ENCODE results near the gene CTSZ.
"Not testable (repeated sequence)": the region's sequence is repeated elsewhere in the genome, so short reads cannot be mapped to it uniquely, and the experiment has no call there.

Gene CTSZ

DNA sequence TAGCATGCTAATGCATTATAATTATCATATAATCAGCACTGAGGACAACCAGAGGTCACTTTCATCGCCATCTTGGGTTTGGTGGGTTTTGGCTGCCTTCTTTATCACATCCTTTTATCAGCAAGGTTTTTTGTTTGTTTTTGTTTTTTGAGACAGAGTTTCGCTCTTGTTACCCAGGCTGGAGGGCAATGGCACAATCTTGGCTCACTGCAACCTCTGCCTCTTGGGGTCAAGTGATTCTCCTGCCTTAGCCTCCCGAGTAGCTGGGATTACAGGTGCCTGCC is 4.8 kb upstream of the CTSZ start:
- DNase-seq = not testable (repeated sequence)

DNA sequence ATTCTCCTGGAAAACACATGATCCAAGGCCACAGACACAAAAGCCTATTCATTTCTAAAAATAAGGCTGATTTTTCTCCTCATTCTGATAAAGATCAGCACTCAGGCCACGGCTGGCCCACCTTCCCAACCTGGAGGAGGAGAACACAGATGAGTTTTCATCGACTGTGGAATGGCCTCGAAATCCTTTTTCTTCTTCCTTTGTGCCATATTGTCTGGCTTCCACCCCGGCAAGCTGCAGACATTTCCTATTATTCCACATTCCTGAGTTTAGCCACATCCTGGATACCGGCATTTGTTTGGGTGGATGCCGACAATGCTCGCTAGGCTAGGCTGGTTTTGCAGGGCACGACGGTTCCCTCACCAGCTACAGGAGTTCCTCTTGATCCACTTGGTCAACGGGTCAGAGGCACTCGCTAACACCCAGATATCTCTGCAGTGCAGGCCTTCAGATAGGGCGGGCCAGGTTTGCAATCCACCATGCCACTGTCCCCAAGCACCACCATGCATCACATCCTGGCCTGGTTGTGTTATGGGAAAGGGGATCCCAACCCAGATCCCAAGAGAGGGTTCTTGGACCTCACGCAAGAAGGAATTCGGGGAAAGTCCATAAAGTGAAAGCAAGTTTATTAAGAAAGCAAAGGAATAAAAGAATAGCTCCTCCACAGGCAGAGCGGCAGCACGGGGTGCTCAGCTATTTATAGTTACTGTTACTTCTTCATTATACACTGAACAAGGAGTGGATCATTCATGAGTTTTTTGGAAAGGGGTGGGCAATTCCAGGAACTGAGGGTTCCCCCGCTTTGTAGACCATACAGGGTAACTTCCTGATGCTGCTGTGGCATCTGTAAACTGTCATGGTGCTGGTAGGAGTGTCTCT is 4.2 kb upstream of the CTSZ start:
- DNase-seq = peak; percentile 64

DNA sequence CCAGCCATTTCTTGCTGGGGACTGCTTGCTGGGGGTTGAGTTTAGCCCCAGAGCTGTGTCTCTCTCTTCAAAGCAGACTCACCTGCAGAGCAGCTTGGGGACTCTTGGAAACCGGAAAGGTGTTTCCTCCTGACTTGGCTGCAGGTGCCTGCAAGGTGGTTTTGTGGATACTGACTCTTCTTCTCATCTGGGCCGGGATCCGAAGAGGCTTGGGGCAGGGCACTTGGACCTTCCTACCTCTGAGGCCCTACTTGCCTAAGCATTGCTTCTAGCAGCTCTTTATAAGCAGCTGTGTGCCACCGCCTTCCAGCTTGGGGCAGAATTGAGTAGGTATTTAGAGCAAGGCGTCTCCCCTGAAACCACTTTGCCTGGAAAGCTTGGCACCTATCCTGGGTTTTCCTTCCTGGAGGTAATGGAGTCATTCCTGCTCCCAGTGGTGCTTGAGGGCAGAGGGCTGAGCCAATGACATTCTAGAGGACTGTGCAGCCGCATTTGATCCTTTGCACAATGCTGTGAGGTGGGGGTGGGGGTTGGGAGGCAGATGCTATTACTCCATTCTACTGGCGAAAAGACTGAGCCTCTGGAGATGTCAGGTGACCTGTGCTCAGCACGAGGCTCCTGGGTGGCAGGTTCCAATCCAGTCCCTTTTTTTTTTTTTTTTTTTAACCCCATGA is 3.4 kb upstream of the CTSZ start:
- DNase-seq = no peak

DNA sequence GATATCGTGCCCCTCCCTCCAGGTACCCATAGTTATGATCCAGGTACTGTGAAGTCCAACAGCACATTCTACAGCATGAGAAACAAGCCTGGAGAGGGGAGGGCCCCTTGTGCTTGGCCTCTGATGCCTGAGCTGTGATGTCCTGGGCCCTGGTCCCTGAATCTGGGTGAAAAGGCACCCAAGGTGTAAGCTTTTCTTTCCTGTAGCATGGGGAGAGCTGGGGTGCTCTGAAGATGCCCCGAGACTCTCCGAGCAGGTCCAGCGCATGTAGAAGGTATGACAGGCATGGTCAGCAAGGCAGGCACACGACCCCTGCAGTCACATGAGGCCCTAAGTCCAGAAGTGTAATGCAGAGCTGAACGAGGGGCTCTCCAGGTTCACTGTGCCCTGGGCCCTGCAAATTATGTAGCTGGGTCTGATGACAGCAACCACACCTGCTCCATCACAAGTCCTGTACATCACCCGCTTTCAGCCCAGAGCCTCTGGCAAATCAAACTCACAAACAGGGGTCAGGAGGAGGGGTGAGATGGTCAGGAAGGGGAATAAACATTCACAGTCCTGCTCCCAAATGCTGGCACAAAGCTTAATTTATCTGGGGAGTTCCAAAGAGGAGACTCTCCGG is 1.8 kb upstream of the CTSZ start:
- DNase-seq = no peak

DNA sequence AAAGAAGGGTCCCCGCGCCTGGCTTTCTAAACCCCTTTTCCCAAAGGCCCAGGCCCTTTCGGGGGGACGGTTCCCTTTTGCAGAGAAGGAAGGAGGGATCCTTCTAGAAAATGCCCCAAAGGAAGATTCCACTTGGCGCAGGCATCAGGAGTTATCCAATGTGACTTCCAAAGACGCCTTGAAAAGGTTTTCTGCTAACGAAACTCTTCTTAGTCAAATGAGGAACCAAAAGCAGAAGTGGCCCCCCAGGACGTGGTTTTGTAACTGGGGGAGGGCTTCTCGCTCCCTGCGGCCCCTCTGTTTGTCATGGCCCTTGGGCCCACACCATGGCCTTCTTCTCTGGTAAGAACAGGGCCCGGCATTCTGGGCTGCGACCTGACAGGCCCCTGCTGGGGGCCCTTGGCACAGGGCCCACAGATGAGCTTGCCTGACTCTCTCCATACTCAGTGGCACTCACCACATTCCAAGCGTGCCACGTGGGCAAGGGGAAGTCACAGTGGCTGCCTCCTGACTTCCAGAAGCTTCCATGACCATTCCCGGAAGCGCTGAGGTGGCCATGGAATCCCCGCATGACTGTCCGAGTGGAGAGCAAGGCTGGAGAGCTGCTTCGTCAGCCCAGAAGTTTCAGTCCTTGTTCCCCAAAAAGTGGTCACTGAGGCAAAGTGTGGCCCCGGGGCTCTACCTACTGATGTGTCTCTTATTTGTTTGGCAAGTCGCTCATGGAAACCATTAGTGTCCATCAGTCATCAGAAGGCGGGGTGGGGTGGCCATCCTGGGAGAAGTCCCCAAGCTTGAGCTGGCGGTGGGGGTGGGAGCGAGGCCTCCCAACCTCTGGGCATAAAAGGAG is 834 bp upstream of the CTSZ start:
- no peak for DNase-seq

DNA sequence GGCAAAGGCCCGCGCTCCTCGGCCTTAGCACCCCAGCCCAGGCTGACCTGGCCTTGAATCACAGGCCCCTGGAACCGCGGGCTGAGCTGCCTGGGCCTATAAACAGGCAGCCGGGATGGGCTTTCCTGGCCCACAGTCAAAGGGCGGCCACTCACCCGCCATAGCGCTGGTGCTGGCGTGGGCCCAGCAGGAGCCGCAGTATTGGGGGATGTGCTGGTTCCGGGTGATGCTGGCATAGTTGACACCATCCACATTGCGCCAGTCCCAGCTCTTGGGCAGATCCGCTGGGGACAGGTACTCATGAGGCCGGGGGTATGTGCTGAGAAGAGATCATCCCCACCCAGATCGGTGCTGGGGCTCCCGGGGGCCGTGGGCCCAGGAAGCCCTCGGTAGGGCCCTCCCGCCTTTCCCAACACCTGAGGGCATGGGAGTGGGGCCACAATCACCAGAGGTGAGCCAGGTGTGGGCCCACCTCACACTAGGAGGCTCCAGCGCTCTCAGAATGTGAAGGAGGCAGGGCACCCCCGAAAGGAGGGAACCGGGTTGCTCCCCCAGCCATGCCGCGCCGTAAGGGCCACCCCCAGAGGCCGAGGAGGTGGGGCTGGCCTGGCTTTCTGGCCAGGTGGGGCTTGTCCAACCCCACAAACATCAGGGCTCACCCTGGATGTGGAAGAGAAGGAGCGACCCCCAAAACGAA is 739 bp downstream of the CTSZ start:
- DNase-seq = no peak

DNA sequence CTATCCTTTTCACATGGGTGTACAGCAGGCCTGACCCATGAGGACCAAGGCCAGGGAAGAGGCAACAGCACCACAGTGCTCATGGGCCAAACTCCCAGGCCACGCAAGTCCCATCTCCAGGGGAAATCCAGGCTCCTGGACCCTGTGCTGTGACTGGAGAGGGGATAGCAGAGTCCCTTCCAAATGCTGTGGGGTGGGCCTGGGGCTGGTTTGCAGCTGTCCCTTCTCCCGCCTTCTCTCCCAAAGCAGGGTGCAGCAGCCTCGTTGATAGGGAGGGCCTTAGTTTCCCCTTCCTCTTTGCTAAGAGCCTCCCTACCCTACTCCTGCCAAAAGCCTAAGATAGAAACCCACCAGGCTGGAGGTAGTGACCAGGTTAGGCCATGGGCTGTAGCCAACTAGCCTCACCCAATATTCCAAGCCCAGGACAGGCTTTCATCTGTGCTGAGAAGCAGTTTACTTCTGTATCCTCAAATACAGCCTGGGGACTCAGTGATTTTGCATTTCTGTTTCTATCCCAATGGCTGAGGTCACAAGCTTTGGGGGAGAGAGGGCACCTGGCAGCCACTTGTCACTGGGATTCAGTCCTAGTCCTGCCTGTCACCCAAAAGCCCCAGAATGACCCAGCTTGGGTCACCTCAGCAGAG is 1.4 kb downstream of the CTSZ start:
- no peak for DNase-seq

DNA sequence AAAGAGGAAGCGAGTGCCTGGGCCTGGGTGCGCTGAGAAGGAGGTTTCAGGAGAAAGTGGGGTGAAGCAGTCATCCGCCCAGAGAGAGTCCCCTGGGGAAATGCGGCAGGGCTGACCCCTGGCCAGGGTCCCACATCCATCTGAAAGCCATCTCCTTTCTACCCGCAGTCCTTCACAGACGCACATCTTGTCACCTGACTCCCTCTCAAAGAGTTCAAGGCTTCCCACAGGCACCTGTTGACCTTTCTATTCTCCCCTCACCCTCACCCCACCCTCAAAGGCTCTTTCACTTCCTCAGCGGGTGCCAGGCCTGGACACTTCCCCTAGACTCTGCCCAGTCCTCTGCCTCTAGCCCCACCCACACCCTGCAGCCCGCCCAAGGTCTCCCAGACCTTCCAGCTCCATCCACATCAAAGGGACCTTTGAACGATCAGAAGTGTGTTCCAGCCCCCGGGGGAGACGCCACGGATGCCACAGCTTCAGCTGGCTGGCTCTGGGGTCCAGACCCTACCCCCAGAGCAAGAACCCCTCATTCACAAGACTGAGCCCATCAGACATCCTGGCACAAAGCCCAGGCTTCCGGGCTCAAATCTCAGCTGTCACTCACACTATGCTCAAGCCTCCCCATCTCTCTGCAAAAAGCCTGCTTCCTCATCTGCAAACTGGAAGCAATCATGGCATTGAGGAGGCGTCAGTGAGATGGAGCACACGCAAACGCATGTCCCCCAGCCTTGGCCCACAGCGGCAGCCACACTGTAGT is 2.1 kb downstream of the CTSZ start:
- no peak for DNase-seq

DNA sequence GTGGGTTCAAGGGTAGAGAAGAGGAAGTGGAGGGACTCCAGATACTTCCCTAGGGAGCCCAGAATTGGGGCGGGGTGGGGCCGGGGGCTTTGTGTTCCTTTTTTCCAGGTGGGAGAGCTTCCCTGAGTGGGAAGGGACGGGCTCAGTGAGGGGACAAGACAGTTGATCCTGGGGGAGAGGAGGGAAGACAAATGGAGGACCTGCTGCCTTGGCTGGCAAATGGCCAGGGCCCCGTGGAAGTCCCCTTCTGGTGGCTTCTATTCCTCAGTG is 2.6 kb downstream of the CTSZ start:
- no peak for DNase-seq

DNA sequence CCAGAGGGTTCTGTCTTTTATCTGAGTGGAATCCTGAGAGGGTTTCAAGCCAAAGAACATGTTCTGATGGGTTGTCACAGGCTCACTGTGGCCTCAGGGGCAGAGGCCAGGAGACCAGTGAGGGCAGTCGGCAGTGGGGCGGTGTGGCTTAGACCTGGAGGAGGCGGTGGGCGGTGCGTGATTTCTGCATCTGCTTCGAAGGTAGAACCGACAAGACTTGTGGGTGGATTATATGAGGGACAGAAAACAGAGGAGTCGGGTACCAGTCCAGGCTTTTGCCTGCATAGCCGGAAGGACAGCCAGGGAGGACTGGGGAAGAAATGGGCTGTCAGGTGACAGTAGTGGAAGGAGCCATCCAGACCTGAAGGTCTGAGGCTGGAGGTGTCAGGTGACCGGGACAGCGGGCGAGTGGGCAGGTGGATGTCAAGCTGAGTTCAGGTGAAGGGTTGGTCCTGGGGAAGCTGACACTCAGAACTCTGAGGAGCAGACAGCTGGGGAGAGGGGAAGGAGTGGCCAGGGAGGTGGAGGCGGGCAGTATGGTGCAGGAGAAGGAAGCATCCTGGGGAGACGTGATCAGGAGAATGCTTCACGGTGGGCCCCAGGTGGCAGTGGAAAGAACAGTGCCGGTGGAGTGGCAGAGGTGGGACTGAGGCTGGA is 3.1 kb downstream of the CTSZ start:
- no peak for DNase-seq

DNA sequence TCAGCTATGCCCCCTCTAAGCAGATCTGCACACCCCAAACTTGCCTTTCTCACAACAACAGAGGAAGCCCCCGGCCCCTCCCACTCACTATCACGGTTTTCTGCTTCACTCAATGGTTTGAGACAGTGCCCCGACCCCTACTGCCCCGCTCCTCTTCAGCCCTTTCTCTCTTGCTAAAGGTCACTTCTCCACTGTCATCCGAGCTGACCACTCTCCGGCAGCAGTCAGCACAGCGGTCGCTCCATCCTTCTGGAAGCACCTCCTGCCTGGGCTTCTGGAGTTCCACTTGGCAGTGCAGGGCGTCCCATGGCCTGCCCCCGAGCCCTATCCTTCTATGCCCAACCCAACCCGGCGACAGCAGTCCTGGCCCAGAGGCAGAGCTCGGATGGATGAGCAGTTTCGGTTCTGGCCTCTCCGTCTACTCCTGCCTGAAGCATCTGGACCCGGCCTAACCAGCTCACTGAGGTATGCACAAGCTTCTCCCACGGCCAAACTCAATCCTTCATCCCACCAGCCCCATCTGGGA is 4.1 kb downstream of the CTSZ start:
- DNase-seq = no peak

DNA sequence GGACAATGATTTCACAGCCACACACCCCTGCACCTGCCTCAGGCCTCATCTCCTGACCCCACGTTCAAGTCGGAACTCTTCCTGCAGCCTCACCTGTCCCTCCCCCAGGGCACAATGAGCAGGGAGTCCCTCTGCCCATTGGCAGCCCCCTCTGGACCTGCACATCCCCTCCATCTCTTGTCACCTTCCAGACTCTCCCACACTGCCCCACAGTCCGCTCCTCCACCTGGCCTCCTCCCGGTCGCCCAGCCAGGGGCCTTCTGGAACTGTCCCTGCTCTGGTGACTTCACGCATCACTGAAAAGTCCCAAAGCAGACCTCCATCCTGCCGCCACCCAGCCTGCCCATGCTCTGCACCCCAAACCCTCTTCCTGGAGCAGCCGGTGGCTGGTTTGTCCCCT is 4.7 kb downstream of the CTSZ start:
- no peak for DNase-seq

DNA sequence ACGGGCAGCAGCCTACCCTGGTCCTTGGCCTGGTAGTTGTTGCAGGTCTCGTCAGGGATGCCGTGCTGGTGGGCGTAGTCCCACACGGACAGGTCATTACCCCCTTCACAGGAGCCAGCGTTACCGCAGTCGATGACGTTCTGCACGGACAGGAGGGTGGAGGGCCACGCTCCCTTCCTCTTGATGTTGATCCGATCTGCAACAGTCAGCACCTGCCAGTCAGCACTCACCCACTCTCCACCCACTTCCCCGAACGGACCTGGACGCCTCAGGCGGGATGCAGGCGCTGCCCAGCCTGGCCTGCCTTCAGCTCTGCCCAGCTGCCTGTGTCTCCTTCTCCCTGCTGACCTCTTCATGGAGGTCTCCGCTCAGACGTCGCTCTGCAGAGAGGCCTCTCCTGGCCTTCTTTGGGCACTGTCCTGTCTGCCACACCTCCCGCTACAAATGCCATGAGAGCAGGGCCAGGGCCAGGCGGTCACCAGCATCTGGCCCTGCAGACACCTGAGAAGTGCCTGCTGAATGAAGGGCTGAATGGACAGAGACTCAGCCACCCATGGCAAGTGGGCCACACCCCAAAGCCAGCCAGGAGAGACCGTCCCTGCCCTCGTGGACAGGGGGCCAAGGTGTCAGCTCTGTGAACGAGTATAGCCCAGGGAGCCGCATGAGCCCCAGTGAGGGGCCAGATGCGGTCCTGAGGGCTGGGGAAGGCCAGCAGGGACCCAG is 5.4 kb downstream of the CTSZ start:
- no peak for DNase-seq

DNA sequence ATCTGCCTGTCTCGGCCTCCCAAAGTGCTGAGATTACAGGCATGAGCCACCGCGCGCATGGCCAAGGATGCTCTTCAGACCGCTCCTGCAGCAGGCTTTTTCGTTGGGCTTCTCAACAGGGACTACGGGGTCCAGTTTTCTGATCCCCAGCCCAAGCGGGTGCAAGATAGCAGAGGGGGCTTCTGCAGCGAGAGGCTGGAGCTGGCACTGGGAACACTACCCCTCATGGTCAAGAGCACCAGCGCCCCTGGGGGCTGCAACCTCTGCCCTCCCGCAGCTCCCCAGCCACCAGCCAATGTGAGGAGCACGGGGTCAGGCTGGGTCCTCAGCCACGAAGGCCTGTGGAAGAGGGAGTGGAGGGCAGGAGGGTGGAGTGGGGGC is 6.0 kb downstream of the CTSZ start:
- no peak for DNase-seq

DNA sequence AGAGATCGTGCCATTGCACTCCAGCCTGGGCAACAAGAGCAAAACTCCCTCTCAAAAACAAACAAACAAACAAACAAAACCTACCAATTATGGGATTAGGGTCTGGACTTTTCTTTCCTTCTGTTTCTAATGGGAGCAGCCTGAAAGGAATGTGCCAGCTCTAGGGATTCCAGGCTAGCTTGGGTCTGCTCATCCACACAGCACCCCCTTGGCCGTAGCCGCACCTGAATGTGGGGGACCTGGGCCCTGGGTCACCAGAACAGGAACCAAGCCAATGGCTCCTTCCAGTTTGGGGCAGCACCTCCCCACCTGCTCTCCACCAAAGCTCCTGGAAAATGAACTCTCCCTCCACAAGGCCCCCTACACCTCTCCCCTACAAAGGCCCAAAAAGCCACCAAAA is 6.7 kb downstream of the CTSZ start:
- no peak for DNase-seq

DNA sequence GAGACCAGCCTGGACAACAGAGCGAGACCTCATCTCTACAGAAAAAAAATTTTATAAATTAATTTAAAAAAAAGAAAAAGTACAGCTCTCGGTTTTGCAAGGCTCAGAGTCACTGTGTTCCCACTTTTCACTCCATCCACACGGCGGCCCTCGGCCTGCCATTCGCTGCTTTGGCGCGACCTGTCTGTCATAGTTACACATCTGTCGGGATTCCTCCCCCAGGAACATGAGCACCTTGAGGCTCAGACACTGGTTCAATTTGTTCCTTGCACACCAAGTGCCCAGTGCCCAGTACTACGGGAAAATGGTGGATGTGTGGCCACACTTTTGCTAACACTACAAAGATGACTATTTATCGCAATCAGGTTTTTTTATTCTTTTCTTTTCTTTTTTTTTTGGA is 8.4 kb downstream of the CTSZ start:
- DNase-seq = no peak

DNA sequence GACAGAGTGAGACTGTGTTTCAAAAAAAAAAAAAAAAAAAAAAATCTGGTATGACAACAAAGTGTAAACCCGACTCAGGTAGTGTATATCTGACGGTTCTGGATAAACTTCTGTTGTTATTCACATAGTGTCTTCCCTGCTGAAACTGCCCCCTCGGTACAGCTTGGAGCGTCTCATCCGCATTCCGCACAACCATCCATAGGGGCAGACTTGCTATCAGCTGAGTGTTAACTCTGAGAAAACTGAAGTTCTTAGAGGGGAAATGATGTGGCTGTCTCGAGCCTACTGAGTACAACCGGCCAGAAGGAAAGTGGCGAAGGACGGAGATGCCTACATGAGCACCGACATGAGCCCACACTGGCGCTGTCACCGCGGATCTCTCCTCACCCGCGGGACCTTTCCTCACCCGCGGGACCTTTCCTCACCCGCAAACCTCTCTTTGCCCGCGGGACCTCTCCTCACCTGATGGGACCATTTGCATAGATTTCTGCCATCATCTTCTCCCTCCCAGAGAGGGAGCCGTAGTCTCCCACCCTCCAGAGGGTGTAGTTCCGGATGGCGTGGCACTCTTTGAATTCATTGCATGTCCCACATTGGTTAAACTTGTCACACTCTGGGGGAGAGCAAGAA is 9.8 kb downstream of the CTSZ start:
- no peak for DNase-seq

DNA sequence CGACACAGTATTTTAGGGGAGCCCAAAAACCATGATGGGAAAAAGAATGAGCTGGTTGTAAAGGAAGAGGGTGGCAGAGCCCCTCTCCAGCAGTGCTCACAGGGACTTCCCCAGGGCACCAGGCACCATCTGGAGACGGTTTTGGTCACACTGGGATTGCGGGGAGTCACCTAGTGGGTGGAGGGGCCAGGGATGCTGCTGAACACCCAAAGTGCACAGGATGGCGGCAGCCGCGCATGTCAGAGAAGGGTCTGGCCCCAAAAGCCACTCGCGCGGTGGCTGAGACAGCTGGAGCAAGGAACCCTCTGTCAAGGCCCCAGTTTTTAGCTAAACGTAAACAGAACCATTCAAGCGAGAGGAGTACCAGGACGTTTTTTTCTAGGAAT is 10.8 kb downstream of the CTSZ start:
- DNase-seq = no peak

DNA sequence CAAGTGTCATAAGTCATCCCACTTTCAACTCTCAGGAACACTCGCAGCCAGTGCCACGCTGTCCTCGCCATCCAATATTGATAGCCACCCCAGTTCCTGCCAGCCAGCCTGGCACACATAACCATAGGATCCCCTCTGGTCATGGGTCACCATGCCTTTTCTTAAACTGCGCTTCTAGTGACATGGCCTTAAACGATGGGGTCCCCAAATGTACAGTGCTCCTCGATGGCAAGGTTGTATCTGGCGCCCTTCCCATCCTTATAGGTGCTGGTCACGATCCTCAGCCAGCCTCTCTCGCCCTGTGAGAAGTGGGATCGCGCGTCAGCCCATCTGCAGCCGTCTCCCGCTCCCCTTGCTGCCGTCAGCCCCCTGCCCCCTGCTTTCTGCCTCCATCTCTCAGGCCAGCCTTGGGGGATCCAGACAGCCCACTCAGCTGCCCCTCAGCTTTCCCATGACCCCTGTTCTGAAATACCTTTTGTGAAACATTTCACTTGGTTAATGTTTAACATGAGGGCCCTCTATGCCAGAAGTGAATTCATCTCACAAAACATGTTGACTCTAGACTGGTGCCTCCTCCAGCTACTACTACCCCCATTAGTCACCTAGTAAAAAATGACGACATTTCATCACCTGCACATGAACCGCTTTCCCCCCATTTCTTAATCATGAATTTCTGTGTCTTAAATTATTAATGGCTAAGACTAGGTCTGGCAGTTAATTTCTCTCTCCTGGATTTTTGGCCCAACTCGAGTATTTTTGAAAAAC is 11.4 kb downstream of the CTSZ start:
- DNase-seq = no peak
